Fibroblast of lung (primary cell): ENCODE measurements around the gene CNPPD1.
A peak's percentile ranks its signal among the peaks of the same experiment; 100 is the strongest.

Experiments used
- CTCF ChIP-seq, 2 donors: IDR thresholded peaks in 1 of 2; conservative IDR thresholded peaks in 1 of 2; 1 replicate in 1 of 2; 2 replicates in 1 of 2; pipeline ENCODE4 v1.5.1; 2011 to 2012; ENCODE audit warnings: low read length in 2 of 2, control low read depth in 1 of 2, inconsistent platforms in 1 of 2, low read depth in 1 of 2, mild to moderate bottlenecking in 1 of 2
- EZH2 ChIP-seq: IDR thresholded peaks from 2 replicates; pipeline ENCODE4 v1.5.1; 2012; ENCODE audit warnings: low read length, control low read depth, mild to moderate bottlenecking; ENCODE audit errors: missing control alignments

GRCh38 chr2:219160186-219161017 lies 16.3 kb downstream of the CNPPD1 start, which contains the start of gene NHEJ1:
- peak; percentile 94 to 95 for TF ChIP-seq CTCF (conservative IDR thresholded peaks at IDR 0.05 in 1 of 2, IDR thresholded peaks at IDR 0.05 in 1 of 2; ENCODE audit: low read depth in 1 of 2, low read length in 2 of 2)
- no peak for TF ChIP-seq EZH2
